C4-2B (cell line): ENCODE data around the gene HPCAL1.

Experiments
- ZFX ChIP-seq: fragments of 450-650 bp; IDR thresholded peaks from 2 replicates; pipeline ENCODE4 v1.6.1; 2017
- TF ChIP-seq, protein P1 (sequence below): fragments of 450-650 bp; conservative IDR thresholded peaks from 2 replicates; pipeline ENCODE4 v1.5.1; 2017; ENCODE audit warnings: mild to moderate bottlenecking

- TF ChIP-seq, protein P1, sequence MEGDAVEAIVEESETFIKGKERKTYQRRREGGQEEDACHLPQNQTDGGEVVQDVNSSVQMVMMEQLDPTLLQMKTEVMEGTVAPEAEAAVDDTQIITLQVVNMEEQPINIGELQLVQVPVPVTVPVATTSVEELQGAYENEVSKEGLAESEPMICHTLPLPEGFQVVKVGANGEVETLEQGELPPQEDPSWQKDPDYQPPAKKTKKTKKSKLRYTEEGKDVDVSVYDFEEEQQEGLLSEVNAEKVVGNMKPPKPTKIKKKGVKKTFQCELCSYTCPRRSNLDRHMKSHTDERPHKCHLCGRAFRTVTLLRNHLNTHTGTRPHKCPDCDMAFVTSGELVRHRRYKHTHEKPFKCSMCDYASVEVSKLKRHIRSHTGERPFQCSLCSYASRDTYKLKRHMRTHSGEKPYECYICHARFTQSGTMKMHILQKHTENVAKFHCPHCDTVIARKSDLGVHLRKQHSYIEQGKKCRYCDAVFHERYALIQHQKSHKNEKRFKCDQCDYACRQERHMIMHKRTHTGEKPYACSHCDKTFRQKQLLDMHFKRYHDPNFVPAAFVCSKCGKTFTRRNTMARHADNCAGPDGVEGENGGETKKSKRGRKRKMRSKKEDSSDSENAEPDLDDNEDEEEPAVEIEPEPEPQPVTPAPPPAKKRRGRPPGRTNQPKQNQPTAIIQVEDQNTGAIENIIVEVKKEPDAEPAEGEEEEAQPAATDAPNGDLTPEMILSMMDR, result no peak
- no peak for TF ChIP-seq ZFX
These were observed 23.2 kb upstream of the HPCAL1 start for GRCh38 chr2:10279472-10279870.
